ENCODE results near the gene GRID2.

Gene GRID2

DNA sequence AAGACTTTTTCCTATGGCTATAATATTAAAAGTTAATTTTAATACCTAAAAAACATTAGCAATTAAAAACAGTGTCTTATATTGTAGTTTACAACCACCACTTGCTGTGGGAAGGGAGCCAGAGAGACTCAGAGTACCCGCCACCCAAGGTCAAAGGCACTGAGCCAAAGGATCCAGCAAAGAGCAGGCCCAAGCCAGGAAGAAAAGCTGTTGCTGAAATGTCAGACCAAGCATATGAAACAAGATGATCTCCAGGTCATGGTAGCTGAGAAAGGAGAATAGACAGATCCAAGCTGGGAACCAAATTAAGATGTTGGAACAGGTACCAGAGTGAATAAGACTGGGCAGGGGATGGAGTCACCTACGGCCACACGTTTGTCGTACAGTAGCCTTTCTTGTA, 1506.0 kb downstream of the GRID2 start:
- no peaks in the 10 kb centered on the region for H3K9me3 Mint-ChIP-seq
- no peak overlapping the region for H3K27ac Mint-ChIP-seq
- TF ChIP-seq, protein P1, sequence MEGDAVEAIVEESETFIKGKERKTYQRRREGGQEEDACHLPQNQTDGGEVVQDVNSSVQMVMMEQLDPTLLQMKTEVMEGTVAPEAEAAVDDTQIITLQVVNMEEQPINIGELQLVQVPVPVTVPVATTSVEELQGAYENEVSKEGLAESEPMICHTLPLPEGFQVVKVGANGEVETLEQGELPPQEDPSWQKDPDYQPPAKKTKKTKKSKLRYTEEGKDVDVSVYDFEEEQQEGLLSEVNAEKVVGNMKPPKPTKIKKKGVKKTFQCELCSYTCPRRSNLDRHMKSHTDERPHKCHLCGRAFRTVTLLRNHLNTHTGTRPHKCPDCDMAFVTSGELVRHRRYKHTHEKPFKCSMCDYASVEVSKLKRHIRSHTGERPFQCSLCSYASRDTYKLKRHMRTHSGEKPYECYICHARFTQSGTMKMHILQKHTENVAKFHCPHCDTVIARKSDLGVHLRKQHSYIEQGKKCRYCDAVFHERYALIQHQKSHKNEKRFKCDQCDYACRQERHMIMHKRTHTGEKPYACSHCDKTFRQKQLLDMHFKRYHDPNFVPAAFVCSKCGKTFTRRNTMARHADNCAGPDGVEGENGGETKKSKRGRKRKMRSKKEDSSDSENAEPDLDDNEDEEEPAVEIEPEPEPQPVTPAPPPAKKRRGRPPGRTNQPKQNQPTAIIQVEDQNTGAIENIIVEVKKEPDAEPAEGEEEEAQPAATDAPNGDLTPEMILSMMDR (IDR thresholded peaks at IDR 0.05; ENCODE audit: unreplicated experiment in 3 of 3) = no peak
- no peaks in the 10 kb centered on the region for H3K36me3 Mint-ChIP-seq (ENCODE audit: low read depth)
- no peak overlapping the region for H3K4me3 Mint-ChIP-seq
- H3K4me1 Mint-ChIP-seq = no peaks in the 10 kb centered on the region
- no peaks in the 10 kb centered on the region for H3K27me3 Mint-ChIP-seq (ENCODE audit: low read depth)

GRCh38 chr4:93810340-93810992, 1506.7 kb downstream of the GRID2 start:
- H3K4me1 Mint-ChIP-seq = no peaks in the 10 kb centered on the region
- no peak overlapping the region for H3K27ac Mint-ChIP-seq
- TF ChIP-seq, protein P1 (IDR thresholded peaks at IDR 0.05; ENCODE audit: unreplicated experiment in 3 of 3) = no peak
- no peaks in the 10 kb centered on the region for H3K27me3 Mint-ChIP-seq (ENCODE audit: low read depth)
- no peaks in the 10 kb centered on the region for H3K9me3 Mint-ChIP-seq
- H3K4me3 Mint-ChIP-seq = no peak overlapping the region
- no peaks in the 10 kb centered on the region for H3K36me3 Mint-ChIP-seq (ENCODE audit: low read depth)

DNA sequence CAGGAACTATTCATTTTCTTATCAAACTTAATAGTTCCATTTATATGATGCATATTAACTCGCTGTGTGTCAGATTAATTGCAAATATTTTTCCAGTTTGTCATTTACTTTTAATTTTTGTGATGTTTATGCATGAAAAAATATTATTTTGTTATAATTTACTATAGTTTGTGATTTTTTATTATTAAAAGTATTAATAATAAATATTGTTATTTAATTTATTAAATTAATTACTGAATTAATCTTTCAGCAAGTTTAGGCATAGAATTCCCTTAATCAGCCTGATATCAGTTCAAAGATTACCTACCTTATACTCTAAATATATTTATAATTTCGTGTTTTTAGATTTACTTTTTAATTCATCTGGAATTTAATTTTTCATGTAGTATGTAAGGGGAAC, 1509.3 kb downstream of the GRID2 start:
- Mint-ChIP-seq H3K36me3 (ENCODE audit: low read depth) (no peaks in the 10 kb centered on the region), H3K27ac (no peak overlapping the region), H3K9me3 (no peaks in the 10 kb centered on the region), H3K4me3 (no peak overlapping the region), H3K27me3 (ENCODE audit: low read depth) (peaks cover 1% of the 10 kb centered on the region), H3K4me1 (no peaks in the 10 kb centered on the region)
- TF ChIP-seq, protein P1 (IDR thresholded peaks at IDR 0.05; ENCODE audit: unreplicated experiment in 3 of 3) = no peak

- Mint-ChIP-seq H3K4me1 (no peaks in the 10 kb centered on the region), H3K9me3 (no peaks in the 10 kb centered on the region), H3K36me3 (ENCODE audit: low read depth) (no peaks in the 10 kb centered on the region), H3K27ac (no peak overlapping the region), H3K27me3 (ENCODE audit: low read depth) (peaks cover 12% of the 10 kb centered on the region), H3K4me3 (no peak overlapping the region)
- TF ChIP-seq, protein P1 (IDR thresholded peaks at IDR 0.05; ENCODE audit: unreplicated experiment in 3 of 3) = no peak
These were observed 1510.4 kb downstream of the GRID2 start for GRCh38 chr4:93814141-93814540.

DNA sequence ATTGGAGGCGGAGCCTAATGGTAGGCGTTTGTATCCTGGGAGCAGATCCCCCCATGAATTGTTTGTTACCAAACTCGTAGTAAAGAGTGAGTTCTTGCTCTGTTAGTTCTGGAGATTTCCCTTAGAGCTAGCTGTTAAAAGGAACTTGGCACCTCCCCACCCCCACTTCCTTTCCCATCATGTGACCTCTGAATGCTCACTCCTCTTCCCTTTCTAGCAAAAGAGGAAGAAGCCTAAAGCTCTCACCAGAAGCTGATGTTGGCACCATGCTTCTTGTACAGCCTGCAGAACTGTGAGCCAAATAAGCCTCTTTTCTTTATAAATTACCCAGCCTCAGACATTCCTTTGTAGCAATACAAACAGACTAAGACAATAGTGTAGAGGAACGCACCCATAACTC, 1511.0 kb downstream of the GRID2 start:
- H3K9me3 Mint-ChIP-seq = no peaks in the 10 kb centered on the region
- no peak overlapping the region for H3K27ac Mint-ChIP-seq
- no peaks in the 10 kb centered on the region for H3K4me1 Mint-ChIP-seq

More for the DNA sequence above, 1511.0 kb downstream of the GRID2 start:
- H3K4me3 Mint-ChIP-seq = no peak overlapping the region
- TF ChIP-seq, protein P1 (IDR thresholded peaks at IDR 0.05; ENCODE audit: unreplicated experiment in 3 of 3) = no peak
- peaks cover 14% of the 10 kb centered on the region for H3K27me3 Mint-ChIP-seq (ENCODE audit: low read depth)
- no peaks in the 10 kb centered on the region for H3K36me3 Mint-ChIP-seq (ENCODE audit: low read depth)

All from nephron (organoid).